DMS153 treated with DMSO at 0.1 percent for 48 hours (cell line): ENCODE data around the gene CAB39L.
A peak's percentile ranks its signal among the peaks of the same experiment; 100 is the strongest.

Experiments used
- DNase-seq: peaks from one replicate; lab custom pipeline; 2025; ENCODE audit not compliant: unreplicated experiment; lab: John Stamatoyannopoulos, UW

CAB39L gene

DNA sequence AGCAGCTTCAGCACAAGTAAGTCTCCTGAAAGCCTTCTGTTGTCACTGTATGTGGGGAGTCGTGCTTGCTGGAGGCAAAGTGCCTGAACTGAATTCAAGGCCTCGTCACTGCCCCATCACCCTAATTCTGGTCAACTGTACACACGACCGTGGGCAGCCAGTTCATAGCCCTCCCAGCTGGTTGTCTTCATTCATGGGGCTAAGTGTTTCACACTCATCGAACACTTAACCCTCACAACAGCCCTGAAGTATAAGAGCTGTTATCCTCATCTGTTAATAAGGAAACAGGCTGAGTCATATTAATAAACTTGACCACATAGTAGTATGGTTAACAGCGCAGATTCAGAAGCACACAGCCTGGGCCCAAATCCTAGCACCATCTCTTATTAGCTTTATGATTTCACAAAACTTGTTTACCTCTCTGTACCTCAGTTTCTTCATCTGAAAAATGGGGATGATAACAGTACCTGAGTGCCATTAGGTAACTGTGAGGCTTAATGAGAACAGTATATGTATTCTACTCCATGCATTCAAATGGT is 129.5 kb downstream of the CAB39L start:
- DNase-seq: no peak

- DNase-seq: no peak
Measured at GRCh38 chr13:49311816-49312215, 132.0 kb downstream of the CAB39L start.

DNA sequence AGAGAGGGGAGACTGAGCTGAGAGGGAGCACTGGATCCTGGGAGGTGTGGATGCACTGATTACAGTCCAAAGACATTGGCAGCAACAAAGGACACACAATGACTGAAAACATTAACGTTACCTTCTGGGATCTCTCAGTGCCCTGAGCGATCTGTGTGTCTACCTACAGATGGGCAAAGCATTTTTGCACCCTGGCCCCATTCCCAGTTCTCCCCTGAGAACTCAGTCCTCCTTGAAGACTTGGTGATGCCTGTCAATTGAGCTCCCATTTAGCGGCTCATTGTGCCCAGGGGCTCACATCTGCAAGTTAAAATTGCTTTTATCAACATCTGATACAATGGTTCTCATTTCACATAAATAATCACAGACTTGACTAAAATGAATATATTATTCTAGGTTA is 133.6 kb downstream of the CAB39L start:
- DNase-seq: no peak

DNA sequence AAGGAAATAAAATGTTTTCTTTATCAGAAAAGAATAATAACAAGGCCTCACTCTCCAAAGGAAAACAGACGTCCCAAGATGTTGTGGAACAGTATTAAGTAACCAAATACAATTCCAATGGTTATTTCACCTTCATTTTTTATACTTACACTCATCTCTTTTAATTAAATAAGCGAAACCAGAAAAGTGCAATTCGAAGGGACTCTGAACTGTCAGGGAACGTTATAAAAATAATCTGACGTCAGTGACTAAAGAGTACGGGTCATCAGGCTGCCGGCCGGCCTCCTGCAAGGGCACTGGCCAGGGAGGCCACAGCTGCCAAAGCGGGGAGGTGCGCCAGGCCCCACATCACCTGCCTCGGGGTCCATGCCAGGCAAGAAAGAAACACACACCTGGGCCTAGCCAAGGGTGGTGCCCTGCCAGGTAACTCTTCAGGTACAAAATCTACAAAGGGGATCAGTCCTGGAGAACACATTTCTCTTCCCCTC is 134.9 kb downstream of the CAB39L start:
- DNase-seq: no peak

GRCh38 chr13:49308097-49308875 is 135.6 kb downstream of the CAB39L start:
- DNase-seq: no peak

DNA sequence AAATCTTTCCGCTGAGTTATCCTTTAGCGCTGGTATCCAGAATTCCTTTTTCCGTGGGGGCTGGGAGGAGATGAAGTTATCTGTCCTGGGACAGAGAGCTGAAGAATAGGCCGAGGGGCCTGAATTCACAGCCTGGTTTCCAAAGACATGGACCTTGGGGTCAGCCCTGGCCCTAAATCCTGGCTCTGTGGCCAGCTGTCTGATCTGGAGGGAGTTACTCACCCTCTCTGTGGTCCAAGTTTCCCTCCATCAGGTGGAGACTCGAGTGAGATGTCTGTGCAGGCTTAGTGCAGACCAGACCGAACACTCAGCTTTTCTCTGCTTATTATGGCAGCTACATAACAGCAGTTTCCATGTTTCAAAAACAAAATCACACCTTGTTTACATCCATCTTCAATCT is 136.5 kb downstream of the CAB39L start:
- no peak for DNase-seq

DNA sequence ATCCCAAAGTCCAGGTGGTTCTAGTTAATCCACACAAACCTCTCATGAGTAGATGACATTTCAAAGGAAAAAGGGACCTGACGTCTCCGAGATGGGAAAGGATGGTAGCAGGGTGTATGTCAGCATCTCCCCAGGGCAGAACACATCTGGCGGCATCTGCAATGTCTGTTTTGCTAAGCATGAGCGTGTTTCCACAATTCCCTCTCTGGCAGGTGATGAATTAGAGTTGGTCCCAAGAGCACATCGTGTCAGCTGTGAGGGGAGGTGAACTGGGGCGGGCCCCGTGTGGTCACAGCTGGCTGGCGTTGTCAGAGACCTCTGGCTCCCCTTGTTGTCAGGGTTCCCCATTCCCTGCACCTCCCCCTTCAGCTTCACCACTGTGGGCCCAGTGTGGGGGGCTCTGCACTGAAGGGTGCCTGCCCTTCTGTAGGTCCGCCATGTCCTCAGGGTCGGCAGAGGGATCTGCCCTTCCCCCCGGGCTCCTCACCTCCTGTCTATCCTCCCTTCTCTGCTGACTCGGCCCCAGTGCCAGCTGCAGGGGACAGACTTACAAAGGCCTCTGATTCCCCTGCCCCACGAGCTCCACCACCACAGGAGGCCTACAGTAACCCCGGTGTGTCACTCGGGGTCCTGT is 138.0 kb downstream of the CAB39L start:
- no peak for DNase-seq

GRCh38 chr13:49304763-49305700 is 138.8 kb downstream of the CAB39L start:
- no peak for DNase-seq

GRCh38 chr13:49304356-49304755 is 139.5 kb downstream of the CAB39L start:
- no peak for DNase-seq

DNA sequence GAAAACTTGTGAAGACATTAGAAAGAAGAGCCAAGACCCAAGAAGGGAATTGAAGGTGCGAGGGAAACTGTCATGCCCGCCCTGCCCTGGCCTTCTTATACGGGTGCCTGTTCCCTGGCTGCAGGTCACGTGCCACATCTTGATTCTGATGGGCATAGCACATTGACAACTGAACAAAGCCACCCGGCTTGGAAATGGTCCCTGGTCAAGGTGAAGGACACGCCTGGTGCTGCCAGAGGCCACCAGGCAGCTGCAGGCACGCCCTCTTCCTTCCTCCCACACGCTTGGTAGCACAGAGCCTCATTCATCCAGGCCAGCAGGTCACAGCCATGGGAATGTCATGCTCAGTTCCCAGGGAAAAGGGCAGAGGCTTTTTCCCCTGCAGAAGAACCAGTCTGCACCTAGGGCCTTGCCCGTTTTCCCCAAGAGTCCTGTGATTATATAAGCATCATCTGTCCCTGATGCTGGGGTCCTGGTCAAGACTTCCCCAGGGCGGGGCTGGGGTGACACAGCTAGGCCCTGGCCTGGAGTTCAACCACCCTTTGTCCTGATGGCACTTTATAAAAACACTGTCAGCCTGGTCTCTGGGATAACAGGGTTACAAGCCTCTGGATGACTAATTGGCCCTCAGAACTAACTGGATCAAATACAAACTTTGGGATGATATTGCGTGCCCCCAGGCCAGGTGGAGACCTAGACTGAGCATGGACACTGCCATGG is 140.2 kb downstream of the CAB39L start:
- no peak for DNase-seq

DNA sequence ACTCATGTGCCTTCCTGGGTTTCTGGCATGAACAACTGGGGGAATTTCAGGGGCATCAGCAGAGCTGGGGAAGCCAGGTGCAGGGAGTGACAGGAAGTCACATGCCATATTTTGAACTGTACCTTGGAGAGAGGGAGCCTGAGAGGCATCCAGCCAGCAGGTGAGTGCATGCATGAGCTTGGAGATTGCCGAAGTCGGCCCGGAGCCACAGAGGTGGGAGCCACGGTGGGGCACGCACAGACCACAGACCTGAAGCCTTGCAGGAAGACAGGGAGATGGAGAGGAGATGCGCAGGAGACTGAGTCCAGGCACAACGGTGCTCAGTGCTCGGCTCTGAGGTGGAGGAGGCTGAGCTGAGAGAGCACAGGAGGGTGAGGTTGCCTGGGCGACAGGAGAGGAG is 141.0 kb downstream of the CAB39L start:
- no peak for DNase-seq

- DNase-seq: no peak
Measured at GRCh38 chr13:49302222-49302621, 141.6 kb downstream of the CAB39L start.

DNA sequence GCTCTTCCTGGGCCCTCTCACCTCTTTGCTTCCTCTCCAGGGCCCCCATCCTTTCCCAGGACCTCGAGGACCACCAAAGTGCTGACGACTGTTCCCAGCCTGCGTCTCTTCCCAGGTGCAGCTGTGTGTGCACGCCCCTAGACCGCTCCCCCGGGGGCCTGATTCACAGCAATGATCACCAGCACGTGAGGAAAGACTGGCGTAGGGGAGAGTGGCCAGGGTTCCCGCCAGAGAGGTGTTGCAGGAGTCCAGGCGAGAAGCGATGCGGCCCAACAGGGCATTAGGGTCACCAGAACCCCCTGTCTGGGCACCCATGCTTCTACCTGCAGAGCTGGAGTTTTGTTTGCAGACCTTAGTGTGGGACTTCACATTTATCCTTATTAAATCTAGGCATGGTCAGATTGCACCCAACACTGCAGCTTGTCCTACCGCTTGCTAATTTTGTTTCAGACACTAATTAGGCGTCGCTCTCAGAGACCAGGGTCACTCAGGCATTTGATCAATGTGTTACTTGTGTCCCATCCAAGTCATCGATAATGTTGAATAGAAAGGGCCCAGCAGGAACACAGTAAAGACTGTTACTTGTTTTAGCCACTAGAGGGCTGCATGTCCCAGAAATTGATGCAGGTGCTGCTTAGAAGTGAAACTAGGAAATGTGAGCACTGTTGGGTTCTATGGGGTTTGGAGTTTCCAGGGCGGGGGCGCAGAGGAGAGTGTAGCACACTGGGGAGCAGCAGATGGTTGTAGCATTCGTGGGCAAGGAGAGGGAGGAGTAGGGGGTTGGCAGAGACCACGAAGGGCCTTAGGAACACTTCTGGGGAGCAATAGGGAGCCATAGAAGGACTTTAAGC is 142.9 kb downstream of the CAB39L start:
- peak; percentile 55 for DNase-seq

GRCh38 chr13:49300276-49300675 is 143.6 kb downstream of the CAB39L start:
- DNase-seq: no peak

DNA sequence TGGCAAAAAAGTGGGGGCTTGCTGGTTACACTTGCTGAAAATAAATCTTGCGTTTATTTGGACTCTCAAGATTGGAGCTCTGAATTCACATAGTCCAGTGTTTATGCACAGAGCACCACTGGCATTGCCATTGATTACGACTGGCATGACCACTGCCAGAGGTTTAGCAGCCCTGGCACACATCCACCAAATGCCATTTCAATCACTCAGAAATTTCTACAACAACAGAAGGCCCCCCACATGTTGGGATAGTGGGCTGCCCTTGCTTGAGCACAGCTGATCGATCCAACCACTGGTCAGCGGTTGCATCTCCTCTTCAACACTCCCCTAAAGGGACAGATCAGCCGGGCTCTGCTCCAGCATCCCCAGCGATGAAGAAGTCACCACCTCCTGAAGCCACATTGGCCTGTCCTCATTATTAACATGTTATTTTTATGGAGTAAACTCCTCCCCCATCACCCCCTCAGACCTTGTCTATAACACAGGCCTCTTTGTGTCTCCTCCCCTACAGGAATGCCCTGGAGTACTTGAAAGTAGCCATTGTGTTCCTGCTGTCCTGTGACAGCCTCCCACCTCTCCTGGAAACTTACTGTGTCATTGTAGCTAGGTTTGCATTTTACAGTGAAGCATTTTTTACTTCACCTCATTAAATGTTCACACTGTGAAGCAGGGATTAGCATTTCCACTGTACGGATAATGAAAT is 144.8 kb downstream of the CAB39L start:
- DNase-seq: no peak

- DNase-seq: no peak
Measured at GRCh38 chr13:49298416-49298815, 145.4 kb downstream of the CAB39L start.

GRCh38 chr13:49297338-49297737 is 146.5 kb downstream of the CAB39L start:
- DNase-seq: no peak

GRCh38 chr13:49296659-49297058 is 147.2 kb downstream of the CAB39L start:
- no peak for DNase-seq

DNA sequence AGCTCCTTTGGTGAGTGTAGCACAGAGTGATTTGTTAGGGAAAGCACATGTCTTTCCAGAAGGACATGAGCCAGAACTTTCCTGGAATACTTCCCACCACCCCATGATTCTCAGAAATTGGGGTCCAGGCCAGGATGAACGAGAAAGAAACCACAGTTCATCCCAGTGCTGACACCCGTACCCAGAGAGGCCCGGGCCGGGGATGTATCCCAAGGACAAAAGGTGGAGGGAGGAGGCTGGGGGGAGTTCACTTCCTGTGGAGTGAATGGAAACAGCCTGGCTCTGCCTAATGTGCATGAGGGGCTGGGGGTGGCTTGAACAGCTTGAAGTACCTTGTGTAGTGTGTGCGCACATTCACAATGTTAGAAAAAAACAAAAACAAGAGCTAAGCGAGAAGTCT is 148.6 kb downstream of the CAB39L start:
- DNase-seq: no peak
